HG03064 (cell line): ENCODE results near the gene PPFIA4.
"Not testable (repeated sequence)": the region's sequence is repeated elsewhere in the genome, so short reads cannot be mapped to it uniquely, and the experiment has no call there.

ENCODE experiments used
- ATAC-seq: cut with Tn5 transposase; IDR thresholded peaks from one replicate; pipeline ENCODE4 v1.9.1; 2021; ENCODE audit warnings: low read depth; ENCODE audit not compliant: unreplicated experiment

Gene PPFIA4

GRCh38 chr1:203011582-203011981 is 14.7 kb upstream of the PPFIA4 start:
- no peak for ATAC-seq

GRCh38 chr1:203017061-203017460 is 9.2 kb upstream of the PPFIA4 start:
- ATAC-seq: no peak

- ATAC-seq: no peak
Observed at GRCh38 chr1:203017692-203018091, 8.6 kb upstream of the PPFIA4 start.

GRCh38 chr1:203022855-203023254 is 3.4 kb upstream of the PPFIA4 start:
- ATAC-seq: not testable (repeated sequence)

- no peak for ATAC-seq
Observed at GRCh38 chr1:203025686-203026030, 633 bp upstream of the PPFIA4 start.

GRCh38 chr1:203026666-203027663 is 674 bp downstream of the PPFIA4 start:
- no peak for ATAC-seq

- no peak for ATAC-seq
Observed at GRCh38 chr1:203028067-203028783, 1.9 kb downstream of the PPFIA4 start.

- no peak for ATAC-seq
Observed at GRCh38 chr1:203028784-203029553, 2.7 kb downstream of the PPFIA4 start.

- ATAC-seq: no peak
Observed at GRCh38 chr1:203031467-203031866, 5.2 kb downstream of the PPFIA4 start.

- ATAC-seq: no peak
Observed at GRCh38 chr1:203033287-203033686, 7.0 kb downstream of the PPFIA4 start.

- no peak for ATAC-seq
Observed at GRCh38 chr1:203033917-203034316, 7.6 kb downstream of the PPFIA4 start.

- ATAC-seq: no peak
Observed at GRCh38 chr1:203034422-203035110, 8.3 kb downstream of the PPFIA4 start.

GRCh38 chr1:203035111-203036000 is 9.1 kb downstream of the PPFIA4 start:
- no peak for ATAC-seq

- ATAC-seq: no peak
Observed at GRCh38 chr1:203036135-203036534, 9.8 kb downstream of the PPFIA4 start.

- ATAC-seq: no peak
Observed at GRCh38 chr1:203036537-203036936, 10.2 kb downstream of the PPFIA4 start.

GRCh38 chr1:203037509-203038190 is 11.4 kb downstream of the PPFIA4 start:
- no peak for ATAC-seq

- ATAC-seq: peak; percentile 58
Observed at GRCh38 chr1:203038217-203038741, 12.0 kb downstream of the PPFIA4 start.

- ATAC-seq: no peak
Observed at GRCh38 chr1:203038891-203039608, 12.8 kb downstream of the PPFIA4 start.
